SK-N-DZ (cell line): Measurements from ENCODE around the gene CFAP161.
"Not testable (repeated sequence)": the region's sequence is repeated elsewhere in the genome, so short reads cannot be mapped to it uniquely, and the experiment has no call there.

Experiments used
- DNase-seq: peaks from one replicate; pipeline ENCODE4 v3.0.0-alpha.2; 2015; ENCODE audit warnings: low spot score

The CFAP161 gene

DNA sequence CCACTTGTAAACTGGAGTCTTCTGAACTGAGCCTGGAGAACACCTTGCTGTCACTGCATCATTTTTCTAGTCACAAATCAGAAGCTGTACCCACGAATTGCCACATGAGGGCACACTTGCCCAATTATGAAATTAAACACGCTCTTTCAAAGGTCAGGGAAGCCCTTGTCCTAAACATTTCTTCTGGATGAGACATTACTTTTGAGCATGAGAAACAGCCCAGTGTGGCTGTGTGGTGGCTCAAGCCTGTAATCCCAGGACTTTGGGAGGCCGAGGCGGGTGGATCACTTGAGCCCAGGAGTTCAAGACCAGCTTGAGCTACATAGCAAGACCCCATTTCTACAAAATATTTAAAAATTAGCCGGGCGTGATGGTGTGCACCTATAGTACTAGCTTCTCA, 27.5 kb upstream of the CFAP161 start:
- peak; percentile 58 for DNase-seq

DNA sequence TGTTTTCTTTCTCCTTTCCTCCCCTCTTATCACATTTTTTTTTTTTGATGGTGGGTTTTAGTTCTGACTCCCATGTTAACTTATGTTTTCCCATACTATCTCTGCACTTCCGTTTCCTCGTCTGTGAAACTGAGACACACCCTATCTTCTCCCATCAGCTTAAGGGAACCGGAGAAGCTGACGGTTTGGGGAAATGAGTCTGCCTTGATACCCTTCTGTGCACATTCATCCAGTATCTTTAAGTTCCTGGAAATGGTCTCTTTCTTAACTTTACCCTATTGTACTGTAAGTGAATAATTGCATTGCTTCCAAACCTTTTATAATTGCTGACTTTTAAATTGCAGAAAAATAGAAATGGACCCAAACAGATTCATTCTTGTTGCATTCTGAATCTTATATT, 26.2 kb upstream of the CFAP161 start:
- DNase-seq = no peak

DNA sequence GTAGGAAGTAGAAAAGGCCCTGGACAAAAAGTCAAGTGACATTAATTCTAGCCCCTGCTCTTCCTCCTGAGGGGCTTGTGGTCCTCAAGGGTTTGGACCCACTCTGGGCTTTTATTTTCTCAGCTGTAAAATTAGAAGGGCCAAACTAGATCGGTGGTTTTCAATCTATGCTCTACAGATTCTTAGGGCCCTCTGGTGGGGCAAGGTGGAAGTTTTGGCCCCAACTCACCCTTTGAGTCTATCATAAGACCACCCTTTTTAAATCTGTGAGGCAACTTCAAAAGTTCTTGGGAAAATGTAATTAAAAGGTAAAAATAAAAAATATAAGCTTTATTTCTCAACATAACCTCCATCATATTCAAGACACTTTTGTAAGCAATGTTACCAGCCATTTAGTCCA, 25.6 kb upstream of the CFAP161 start:
- DNase-seq = no peak

DNA sequence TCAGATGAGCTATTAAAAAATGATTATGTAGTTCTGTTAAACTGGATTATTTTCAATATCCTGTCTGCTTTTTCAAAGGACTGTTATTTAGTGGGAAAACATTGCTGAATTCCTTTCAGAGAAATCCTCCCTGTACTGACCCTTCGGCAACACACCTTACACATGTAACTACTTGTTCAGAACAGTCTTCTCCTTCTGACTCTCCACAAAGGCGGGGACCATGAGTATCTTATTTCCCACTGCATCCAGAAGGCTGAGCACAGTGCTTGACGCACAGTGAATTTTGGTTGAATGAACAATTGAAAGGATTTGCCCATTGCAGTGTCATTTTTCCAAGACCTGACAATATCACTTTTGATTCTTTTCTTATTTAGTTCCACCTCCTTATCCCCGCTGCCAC, 23.1 kb upstream of the CFAP161 start:
- DNase-seq = no peak

DNA sequence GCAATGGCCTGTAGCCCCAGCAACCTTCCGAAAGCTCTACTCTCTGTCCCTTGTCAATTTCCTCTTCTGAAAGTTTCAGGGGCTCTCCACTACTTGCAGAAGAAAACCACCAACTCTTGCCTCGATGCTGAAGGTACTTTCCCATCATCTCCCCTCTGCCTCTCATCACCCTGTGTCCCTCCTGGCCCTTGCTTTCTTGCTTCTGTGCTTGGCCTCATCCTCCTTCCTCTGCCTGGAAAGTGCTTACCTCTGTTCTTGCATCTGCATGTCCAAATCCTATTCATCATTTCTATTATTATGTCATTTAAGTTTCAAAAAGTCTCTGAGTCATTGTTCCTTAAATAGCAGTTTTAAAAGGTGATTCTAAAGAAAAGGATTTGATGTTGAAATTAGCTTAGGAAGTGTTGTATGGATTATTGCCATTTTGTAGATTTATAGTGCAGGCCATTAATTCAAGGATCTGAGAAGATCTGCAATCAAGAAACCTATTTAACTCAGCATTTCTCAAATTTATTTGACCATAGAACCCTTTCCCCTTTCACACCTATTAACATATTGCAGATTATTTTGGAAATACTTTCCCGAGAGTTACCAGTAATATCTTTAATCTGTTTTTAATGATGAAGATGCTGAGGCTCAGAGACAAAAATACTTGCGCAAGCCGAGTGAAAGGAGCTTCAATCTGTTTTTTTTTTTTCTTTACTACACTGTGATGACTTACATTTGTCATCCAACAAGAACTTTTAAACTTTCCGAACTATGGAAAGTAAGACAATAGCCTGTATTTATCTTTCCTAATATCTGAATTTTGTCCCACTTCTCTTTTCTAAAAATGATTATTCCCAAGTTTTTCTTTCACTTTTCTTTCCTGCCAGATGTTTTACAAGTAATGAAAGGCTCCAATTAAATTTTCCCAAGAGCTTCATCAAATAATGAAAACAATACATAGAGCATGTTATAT, 22.3 kb upstream of the CFAP161 start:
- DNase-seq = no peak

DNA sequence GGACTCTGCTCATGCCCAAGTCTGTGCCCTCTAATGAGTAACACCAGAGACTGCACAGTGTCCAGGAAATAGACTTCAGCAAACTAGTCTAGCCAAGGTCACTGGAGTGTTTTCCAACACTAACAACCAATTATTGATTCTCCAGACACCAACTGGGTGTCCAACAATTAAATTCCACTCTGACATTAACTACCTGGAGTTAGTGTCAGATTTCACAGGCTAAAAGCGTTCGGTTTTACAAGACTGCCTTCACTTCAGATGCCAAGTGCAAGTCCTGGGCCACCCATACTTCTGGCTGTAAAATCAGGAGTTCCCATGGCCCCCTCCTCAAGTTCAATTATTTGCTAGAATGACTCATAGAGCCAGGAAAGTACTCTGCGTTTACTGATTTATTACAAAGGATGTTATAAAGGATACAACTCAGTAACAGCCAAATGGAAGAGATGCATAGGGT, 20.8 kb upstream of the CFAP161 start:
- DNase-seq = no peak

DNA sequence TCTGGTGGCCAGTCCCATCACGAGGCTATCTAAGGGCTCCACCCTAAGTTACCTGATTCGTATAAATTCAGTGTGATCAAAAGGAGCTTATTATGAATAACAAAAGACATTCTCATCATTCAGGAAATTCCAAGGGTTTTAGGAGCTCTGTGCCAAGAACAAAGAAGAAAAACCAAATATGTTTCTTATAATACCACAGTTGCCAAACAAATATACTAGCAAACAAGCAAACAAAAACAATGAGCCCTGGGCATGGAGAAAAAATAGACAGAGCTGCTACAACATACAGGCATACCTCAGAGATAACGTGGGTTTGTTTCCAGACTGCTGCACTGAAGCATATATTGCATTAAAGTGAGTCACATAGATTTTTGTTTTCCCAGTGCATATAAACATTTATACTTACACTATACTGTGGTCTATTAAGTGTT, 20.2 kb upstream of the CFAP161 start:
- DNase-seq = no peak

DNA sequence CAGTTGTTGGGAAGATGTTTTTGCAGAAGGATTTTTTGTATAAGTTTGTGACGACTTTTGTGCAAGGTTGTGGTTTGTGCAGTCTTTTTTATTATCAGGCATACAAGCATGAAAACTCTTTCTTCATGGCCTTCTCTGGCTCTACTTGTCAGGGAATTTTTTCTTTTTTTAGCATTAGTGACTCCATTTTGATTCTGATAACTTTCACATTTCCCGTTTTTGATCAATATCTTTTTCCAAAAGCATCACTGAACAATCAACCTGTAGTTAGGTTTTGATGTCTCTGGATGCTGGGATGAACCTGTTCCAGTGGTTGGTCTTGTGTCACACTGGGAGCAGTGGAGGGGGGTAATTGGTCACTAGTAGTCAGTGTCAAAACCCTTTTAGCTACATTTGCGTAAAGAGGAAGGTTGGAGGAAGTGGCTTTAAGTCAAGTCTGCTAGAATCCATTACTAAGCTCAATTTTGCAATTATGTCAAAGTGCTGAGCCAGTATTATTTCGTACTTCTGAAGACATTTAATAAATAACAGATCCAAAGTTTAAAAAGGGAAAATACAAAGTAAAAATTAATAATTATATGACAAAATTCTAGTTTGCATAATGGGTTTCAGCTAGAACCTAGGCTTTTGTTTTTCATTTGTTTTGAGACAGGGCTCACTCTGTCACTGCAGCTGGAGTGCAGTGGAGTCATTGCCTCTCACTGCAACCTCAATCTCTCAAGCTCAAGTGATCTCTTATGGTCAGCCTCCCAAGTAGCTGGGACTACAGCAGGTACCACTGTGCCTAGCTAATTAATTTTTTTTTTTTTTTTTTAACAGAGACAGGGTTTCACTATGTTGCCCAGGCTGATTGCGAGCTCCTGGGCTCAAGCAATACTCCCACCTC, 18.8 kb upstream of the CFAP161 start:
- DNase-seq = no peak

DNA sequence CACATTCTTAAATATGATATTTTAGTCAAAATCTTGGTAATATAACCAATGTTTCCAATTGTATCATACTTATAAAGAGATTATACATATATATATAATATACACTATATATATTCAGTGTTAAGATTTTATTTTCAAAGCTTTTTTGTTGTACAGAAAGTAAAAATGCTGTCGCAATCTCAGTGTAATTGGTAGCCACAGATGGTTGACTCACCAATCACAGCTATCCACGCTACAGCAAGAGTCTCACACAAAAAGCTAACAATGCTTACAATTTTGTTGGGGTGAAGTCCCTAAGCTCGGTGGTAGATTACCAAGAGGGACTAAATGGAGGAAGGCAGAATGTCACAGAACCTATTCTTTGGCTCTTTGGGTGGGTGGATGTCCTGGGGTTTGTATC, 16.9 kb upstream of the CFAP161 start:
- no peak for DNase-seq

DNA sequence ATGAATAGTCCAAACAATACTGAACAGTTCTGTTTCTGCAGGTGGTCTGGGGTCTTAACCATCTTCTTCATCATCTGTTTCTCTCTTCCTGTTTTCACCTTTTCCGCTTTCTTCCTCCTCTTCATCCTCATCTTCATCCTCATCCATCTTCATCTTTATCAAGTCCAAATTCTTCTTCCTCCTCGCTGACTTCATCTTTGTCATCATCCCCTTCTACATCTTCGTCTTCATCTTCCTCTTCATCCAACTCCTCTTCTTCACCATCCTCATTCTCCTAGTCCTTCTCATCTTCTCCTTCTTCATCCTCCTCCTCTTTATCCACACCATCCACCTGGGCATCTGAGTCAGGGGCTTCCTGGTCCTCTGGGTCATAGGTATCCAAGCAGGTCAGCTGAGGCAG, 16.5 kb upstream of the CFAP161 start:
- no peak for DNase-seq

DNA sequence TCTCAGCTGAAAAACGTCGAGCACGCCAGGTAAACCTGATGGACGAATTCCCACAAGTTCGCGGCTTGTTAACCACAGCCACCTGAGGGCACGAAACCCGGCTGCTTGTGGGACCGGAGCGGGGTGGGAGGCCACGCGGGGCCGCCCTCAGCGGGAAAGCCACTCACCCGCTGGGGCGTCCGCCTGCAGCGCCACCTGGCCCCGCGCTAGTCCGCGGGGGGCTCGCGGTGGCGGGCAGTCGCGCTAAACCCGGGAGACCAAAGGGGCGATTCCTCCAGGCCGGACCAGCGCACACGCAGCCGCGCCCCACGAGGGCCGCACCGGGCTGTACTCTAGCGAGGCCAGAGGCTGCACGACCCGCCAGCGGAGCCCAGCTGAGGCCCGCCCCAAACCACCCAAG, 15.7 kb upstream of the CFAP161 start:
- no peak for DNase-seq

DNA sequence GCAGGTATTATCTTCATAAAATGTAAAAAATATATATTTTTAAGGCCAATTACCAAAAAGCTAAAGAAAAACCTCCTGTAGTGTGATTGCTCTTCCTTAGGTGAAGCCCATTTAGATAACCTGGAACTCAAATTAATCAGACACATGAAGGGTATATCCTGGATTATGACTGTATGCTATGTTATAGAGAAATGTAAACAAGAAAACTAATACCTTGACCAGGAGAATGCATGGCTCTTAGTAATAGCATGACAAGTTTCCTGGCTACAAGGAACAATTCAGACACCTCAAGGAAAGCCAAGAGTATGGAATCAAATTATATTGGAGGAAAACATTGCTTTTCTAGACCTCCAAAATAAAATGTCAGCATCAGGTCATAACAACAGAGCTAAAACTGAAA, 14.0 kb upstream of the CFAP161 start:
- no peak for DNase-seq

DNA sequence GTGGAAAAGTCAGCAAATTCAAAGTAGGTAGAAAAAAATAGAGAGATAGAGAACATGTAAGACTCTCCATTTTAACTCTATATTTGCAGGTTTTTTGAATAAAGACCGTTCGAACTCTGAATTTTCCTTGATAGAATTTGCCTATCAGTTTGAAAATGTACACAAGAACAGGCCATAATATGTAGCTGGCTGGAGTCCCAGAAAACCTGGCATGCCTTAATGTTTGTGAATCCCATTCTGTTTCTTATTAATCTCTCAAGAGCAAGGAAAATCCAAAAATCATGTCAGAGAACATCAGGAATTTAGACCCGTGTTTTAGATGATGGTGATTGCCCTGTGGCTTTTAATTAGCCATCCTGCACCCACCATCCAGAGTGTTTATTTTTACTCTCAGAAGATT, 7.2 kb upstream of the CFAP161 start:
- DNase-seq = no peak

DNA sequence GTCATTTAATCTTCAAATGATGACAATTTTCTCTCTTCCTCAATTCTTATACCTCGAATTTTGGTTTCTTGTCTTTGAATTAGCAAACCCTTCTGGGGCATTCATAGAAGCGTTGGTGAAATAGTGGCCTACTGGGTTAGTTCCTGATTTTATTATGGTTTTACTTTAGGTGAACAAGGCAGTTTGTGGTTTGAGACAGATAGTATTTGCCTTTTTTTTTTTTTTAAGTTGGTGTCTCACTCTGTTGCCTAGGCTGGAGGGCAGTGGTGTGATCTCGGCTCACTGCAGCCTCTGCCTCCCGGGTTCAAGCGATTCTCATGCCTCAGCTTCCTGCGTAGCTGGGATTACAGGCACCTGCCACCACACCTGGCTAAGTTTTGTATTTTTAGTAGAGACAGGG, 7.4 kb downstream of the CFAP161 start:
- not testable (repeated sequence) for DNase-seq

DNA sequence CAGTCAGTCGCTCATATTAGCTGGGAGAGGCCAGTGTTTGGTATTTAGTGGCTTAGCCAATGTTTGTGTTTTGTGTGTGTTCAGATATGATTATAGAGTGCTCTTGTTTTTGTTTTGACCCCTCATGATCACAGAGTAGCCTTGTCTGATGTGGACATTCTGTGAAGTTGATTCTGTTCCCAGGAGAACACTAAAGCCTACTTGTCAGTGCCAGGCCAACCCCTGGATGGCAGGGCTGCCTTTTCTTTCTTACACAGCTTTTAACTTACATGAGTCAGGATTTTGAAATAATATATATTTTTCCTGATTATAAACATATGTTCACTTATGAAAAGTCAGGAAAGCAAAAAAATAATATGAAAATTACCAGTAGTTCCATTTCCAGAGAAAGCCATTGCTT, 11.9 kb downstream of the CFAP161 start:
- DNase-seq = no peak

DNA sequence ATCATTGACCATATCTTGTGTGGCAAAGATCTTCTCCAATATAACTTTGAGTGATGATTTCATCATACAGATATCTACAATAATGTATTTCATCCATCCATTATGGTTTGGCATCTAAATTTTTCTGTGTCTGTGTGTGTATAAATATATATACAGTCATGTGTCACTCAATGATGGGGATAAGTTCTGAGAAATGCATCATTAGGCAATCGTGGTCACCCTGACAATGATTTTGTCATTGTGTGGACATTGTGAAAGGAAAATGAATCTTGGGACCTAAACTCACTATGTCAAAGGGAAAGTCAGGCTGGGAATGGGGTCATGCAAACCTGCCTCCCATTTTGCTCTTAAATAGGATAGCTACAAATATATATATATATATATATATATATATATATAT, 12.4 kb downstream of the CFAP161 start:
- no peak for DNase-seq

DNA sequence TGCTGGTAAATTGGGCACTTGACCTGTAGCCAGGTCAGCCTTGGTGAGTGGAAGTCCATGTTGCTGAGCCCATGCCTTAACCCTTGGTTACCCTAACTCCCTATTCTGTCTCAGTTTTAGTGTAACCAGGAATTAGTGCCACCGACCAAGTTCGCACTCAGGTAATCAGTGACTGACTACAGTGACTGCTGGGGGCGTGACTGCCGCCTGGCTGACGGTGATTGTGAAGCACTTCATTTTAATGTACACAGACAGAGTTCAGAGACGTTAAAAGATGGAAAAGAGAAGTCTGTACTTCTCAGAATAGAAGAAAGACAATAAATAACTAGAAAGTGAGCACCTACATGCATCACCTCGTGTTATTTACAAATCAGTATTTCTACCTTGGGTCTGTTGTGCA, 17.3 kb downstream of the CFAP161 start:
- DNase-seq = no peak

DNA sequence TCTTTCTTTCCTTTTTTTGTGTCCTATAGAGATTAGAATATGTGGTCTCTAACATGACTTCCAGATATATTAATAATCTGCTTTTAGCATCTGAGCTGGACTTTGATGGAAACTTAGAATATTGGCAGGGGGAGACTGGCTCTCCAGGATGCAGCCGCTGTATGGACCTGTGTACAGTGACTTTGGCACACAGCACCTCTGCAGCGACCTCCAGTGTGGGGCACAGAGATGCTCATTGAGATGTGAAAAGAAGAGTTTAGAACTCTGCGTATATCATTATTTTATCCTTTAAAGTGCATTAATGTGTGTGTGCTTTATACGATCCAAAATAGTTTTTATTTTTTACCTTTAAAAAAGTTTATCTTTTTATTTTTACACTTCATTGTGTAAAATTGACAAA, 18.3 kb downstream of the CFAP161 start:
- no peak for DNase-seq

DNA sequence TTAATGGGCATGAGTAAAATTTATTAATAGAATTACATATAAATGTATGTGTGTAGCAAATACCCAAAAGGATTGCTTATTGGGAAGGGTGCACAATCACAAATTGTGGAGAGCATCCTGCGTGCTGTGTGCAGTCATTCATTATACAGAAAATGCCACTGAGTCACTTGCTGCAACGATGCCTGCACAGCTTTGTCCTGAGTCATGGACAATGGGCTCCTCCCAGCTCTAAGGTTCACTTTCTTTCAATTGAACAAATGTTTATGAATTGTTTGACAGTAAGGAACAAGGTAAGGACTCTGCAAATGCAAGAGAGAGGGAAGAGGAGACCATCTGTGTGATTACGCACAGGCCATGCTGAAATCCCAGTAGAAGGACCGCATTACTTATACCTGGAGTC, 18.7 kb downstream of the CFAP161 start:
- DNase-seq = no peak

DNA sequence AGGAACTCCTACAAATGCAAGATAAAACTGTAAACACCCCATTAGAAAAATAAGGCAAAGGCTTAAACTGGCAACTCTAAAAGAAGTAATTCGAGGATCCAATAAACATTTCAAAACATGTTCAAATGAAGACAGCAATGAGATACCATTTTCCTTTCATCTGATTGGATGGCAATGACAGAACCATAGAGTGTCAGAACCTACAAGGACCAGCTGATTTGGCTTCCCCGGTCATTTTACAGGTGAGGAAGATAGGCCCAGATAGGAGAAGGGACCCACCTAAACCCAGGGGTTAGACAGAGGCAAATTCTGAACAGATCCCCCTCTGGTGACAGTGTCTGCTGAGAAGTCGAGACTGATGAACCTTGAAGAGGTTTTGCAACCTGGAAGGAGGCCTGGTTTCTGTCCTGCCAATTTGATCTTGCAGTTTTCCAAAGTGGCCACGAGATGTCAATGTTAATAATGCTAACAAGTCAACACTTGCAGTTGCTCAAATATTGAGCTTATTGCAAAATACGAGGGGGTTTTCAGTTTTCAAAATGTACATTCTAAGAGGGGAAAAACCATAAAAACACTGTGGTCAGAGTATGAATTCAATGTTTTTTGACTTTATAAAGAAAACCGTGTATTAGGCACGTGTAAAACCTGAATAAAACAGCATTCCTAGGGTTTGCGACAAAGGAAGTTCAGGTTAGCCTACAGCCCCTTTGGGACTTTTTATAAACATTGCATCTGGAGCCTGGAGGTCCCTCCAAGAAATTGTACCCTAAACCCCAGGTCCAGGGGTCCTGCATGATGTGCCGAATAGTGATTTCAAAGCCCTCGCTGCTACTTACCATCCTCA, 21.5 kb downstream of the CFAP161 start:
- peak; percentile 49 for DNase-seq

DNA sequence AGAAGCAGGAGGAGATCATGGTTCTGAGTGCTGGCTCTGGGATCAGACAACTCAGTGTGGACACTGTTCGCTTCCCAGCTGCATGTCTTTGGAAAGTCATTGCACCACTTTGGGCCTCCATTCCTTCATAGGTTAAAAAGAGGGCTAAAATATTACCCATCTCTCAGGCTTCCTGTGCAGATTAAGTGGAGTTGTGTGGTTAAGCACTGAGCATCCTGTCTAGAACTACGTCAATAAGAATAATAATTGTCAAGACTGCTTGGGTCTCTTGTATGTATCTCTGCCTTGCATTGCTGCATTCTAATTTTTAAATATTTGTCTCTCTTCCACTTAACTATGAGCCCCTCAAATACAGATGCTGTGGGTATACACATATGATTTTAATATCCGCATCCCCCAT, 22.3 kb downstream of the CFAP161 start:
- no peak for DNase-seq
